ENCODE data around the gene JCAD.

- TF ChIP-seq CTCF (IDR thresholded peaks at IDR 0.05; ENCODE audit: insufficient read depth, low read length) (no peak), GABPA (IDR thresholded peaks at IDR 0.05; ENCODE audit: low read depth) (no peak)
Measured at GRCh38 chr10:30099101-30099500, 39.7 kb upstream of the JCAD start.
